Glutamatergic neuron (in vitro differentiated cells): ENCODE measurements around the gene ARID1B. TPM values are rescaled to one million over a fixed set of nuclear protein-coding genes. Genes with fewer than 3 reads are reported as not detected.

Experiments used
- DNase-seq: peaks from one replicate; pipeline ENCODE4 v3.0.0; 2022
- H3K27ac Mint-ChIP-seq: one replicate; pipeline ENCODE4 v1.8.0; 2020; ENCODE audit warnings: mild to moderate bottlenecking, mixed read lengths, inconsistent platforms; ENCODE audit not compliant: unreplicated experiment
- H3K27me3 Mint-ChIP-seq: one replicate; pipeline ENCODE4 v1.8.0; 2020; ENCODE audit warnings: mild to moderate bottlenecking, moderate library complexity, mixed read lengths, inconsistent platforms; ENCODE audit not compliant: unreplicated experiment
- H3K36me3 Mint-ChIP-seq: one replicate; pipeline ENCODE4 v1.8.0; 2020; ENCODE audit warnings: mild to moderate bottlenecking, mixed read lengths, inconsistent platforms; ENCODE audit not compliant: unreplicated experiment
- H3K4me1 Mint-ChIP-seq: one replicate; pipeline ENCODE4 v1.8.0; 2020; ENCODE audit warnings: mild to moderate bottlenecking, low read depth, mixed read lengths, inconsistent platforms; ENCODE audit not compliant: unreplicated experiment
- H3K4me3 Mint-ChIP-seq: one replicate; pipeline ENCODE4 v1.8.0; 2020; ENCODE audit warnings: mild to moderate bottlenecking, mixed read lengths, inconsistent platforms; ENCODE audit not compliant: unreplicated experiment
- H3K9me3 Mint-ChIP-seq: one replicate; pipeline ENCODE4 v1.8.0; 2020; ENCODE audit warnings: mild to moderate bottlenecking, moderate library complexity, mixed read lengths, inconsistent platforms; ENCODE audit not compliant: unreplicated experiment
- CTCF ChIP-seq: fragments of 200-600 bp; sonication (generic); IDR thresholded peaks from one replicate; pipeline ENCODE4 v1.5.0; 2021; ENCODE audit not compliant: partially characterized antibody, unreplicated experiment
- total RNA-seq: library from RNA; stranded (reverse); fragmentation: NEBNext Ultra II Directional; extraction: Animal tissue kit (Norgen Biotek cat#: 25700); gene quantifications from one replicate; pipeline ENCODE4 v1.2.1, GENCODE V29; 2021; ENCODE audit not compliant: unreplicated experiment

ARID1B gene
- total RNA-seq, 1 donor from 2014 or later, result 202 TPM

GRCh38 chr6:157061770-157062594 lies 284.8 kb downstream of the ARID1B start:
- no peak for TF ChIP-seq CTCF
- no peak overlapping the region for H3K27ac Mint-ChIP-seq
- no peak overlapping the region for H3K4me3 Mint-ChIP-seq
- peaks cover 2% of the 10 kb centered on the region for H3K27me3 Mint-ChIP-seq
- H3K4me1 Mint-ChIP-seq, result peaks cover 10% of the 10 kb centered on the region
- H3K9me3 Mint-ChIP-seq, result peaks cover 1% of the 10 kb centered on the region
- no peak for DNase-seq
- H3K36me3 Mint-ChIP-seq, result no peaks in the 10 kb centered on the region

DNA sequence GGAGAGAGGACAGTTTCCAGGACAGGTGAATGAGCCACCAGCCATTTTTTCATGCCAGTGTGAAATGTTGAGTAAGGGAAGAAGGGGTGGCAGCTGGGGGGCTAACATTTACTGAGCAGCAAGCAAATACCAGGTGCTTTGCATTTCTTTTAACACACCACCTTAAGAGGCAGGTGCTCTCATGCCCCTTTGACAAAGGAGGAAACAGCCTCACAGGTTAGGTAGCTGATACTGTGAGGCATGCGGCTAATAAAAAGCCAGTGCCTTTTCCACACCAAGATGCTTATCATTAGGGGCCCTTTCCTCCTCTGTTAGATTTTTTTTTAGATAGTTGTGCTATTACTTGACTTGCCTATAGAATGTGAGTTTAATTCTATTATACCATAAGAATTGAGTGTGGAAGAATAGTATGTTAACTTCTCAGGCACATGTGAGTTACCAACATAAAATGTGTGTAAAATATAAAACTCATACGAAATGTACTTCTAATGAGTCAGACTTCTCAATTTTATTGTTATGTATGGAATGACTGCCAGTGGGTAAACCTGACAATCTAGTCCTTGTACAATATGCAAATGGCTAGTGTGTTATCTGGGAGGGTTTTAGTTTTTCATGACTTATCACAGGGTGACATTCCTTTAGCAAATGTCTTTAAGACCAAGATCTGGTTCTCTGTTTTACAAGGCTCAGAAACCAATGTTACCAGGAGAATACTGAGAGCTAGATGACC lies 286.2 kb downstream of the ARID1B start:
- no peak overlapping the region for H3K4me3 Mint-ChIP-seq
- H3K27ac Mint-ChIP-seq, result no peak overlapping the region
- H3K36me3 Mint-ChIP-seq, result no peaks in the 10 kb centered on the region
- H3K4me1 Mint-ChIP-seq, result peaks cover 17% of the 10 kb centered on the region
- peaks cover 1% of the 10 kb centered on the region for H3K9me3 Mint-ChIP-seq
- H3K27me3 Mint-ChIP-seq, result peaks cover 2% of the 10 kb centered on the region
- no peak for TF ChIP-seq CTCF
- DNase-seq, result no peak

- H3K4me3 Mint-ChIP-seq, result no peak overlapping the region
- peaks cover 2% of the 10 kb centered on the region for H3K27me3 Mint-ChIP-seq
- H3K27ac Mint-ChIP-seq, result no peak overlapping the region
- H3K36me3 Mint-ChIP-seq, result no peaks in the 10 kb centered on the region
- no peak for DNase-seq
- peaks cover 1% of the 10 kb centered on the region for H3K9me3 Mint-ChIP-seq
- TF ChIP-seq CTCF, result no peak
- H3K4me1 Mint-ChIP-seq, result peaks cover 22% of the 10 kb centered on the region
Observed at GRCh38 chr6:157063923-157064322, 286.7 kb downstream of the ARID1B start.

GRCh38 chr6:157064502-157064901 lies 287.3 kb downstream of the ARID1B start:
- Mint-ChIP-seq H3K4me3 (no peak overlapping the region), H3K27me3 (peaks cover 2% of the 10 kb centered on the region), H3K36me3 (no peaks in the 10 kb centered on the region), H3K9me3 (no peaks in the 10 kb centered on the region), H3K4me1 (peaks cover 25% of the 10 kb centered on the region), H3K27ac (no peak overlapping the region)
- TF ChIP-seq CTCF, result no peak
- DNase-seq, result no peak

DNA sequence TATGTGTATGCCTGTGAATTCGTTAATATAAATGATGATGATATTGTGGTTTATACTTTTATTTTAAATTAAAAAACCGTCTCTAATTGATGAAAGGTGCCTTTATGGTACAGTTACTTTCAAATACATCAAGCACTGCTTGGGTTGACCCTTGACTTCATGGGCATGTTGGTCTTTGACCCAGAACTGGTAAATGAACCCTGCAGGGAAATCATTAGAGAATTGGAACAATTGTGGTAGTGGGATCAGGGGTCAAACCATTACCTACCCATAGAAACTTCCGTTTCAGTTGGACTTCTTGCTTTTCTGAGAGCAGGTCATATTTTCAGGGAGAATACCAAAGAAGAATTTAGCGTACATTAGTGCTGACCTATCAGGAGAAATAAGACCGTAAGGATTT lies 288.2 kb downstream of the ARID1B start:
- no peaks in the 10 kb centered on the region for H3K9me3 Mint-ChIP-seq
- H3K4me3 Mint-ChIP-seq, result no peak overlapping the region
- DNase-seq, result no peak
- no peak for TF ChIP-seq CTCF
- H3K4me1 Mint-ChIP-seq, result peaks cover 29% of the 10 kb centered on the region
- peaks cover 2% of the 10 kb centered on the region for H3K27me3 Mint-ChIP-seq
- H3K36me3 Mint-ChIP-seq, result no peaks in the 10 kb centered on the region
- no peak overlapping the region for H3K27ac Mint-ChIP-seq
